ENCODE data around the gene RPS18. TPM values are rescaled to one million over a fixed set of nuclear protein-coding genes. Genes with fewer than 3 reads are reported as not detected.

The RPS18 gene
- total and polyA plus RNA-seq, 2 of the 13 experiments (the other 11 are each of a cell fraction or from before 2014, with no cell fraction given): 3,896 to 5,806 TPM

DNA sequence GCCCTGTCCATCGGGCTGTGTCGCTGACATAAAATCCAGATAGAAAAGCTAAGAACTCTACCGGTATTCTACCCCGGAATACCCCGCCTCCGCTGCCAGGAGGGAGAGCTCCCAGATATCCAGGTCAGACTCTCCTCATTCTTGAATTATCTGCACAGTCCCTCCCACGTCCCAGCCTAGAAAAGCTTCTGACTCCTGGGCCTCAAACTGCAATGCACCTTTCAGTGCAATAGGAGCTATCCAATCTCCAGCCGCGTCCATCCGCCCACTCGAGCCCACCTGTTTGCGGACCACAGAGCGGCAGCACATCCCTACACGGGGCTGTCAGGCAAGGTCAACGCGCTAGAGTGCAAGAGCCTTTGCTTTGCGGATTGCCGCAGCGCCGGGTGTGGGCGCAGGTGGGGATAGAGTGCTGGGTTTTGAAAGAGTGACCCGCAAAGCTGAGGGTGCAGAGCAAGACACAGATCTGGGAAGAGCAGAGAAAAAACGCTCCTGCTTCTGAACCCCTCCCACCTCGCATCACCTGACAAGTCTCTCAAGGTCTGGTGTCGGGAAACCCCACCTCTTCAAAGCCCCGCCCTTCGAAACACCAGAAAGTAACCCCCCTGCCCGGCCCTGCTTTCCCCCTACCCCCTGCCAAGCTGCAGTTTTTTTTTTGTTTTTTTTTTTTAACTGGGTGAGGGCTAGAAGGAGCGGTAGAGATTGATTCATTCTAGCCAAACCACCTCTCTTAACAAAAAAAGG, 40.7 kb downstream of the RPS18 start (continued):
- TF ChIP-seq MAZ (IDR thresholded peaks at IDR 0.05; ENCODE audit: borderline replicate concordance, low read depth, low read length): peak; percentile 54
- peak; percentile 89 for TF ChIP-seq MAZ (CRISPR knock-in tag; IDR thresholded peaks at IDR 0.05; ENCODE audit: low read depth)
- peak; percentile 67; the same call in 1 of the 2 replicates for TF ChIP-seq GATAD2A (CRISPR knock-in tag; IDR thresholded peaks at IDR 0.05)
- TF ChIP-seq, protein P1, sequence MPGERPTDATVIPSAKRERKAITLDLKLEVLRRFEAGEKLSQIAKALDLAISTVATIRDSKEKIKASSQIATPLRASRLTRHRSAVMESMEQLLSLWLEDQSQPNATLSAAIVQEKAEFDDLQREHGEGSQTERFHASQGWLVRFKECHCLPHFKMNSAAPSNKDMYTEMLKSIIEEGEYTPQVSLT (CRISPR knock-in tag; IDR thresholded peaks at IDR 0.05; ENCODE audit: borderline replicate concordance, low read depth): no peak
- no peak for TF ChIP-seq MED8 (CRISPR knock-in tag; IDR thresholded peaks at IDR 0.05; ENCODE audit: insufficient replicate concordance)
- TF ChIP-seq, protein P2, sequence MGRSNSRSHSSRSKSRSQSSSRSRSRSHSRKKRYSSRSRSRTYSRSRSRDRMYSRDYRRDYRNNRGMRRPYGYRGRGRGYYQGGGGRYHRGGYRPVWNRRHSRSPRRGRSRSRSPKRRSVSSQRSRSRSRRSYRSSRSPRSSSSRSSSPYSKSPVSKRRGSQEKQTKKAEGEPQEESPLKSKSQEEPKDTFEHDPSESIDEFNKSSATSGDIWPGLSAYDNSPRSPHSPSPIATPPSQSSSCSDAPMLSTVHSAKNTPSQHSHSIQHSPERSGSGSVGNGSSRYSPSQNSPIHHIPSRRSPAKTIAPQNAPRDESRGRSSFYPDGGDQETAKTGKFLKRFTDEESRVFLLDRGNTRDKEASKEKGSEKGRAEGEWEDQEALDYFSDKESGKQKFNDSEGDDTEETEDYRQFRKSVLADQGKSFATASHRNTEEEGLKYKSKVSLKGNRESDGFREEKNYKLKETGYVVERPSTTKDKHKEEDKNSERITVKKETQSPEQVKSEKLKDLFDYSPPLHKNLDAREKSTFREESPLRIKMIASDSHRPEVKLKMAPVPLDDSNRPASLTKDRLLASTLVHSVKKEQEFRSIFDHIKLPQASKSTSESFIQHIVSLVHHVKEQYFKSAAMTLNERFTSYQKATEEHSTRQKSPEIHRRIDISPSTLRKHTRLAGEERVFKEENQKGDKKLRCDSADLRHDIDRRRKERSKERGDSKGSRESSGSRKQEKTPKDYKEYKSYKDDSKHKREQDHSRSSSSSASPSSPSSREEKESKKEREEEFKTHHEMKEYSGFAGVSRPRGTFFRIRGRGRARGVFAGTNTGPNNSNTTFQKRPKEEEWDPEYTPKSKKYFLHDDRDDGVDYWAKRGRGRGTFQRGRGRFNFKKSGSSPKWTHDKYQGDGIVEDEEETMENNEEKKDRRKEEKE (IDR thresholded peaks at IDR 0.05): no peak
- TF ChIP-seq, protein P3, sequence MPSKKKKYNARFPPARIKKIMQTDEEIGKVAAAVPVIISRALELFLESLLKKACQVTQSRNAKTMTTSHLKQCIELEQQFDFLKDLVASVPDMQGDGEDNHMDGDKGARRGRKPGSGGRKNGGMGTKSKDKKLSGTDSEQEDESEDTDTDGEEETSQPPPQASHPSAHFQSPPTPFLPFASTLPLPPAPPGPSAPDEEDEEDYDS (CRISPR knock-in tag; IDR thresholded peaks at IDR 0.05): peak; percentile 41; the same call in 1 of the 2 replicates
- TF ChIP-seq ZNF749 (CRISPR knock-in tag; IDR thresholded peaks at IDR 0.05; ENCODE audit: borderline replicate concordance): peak; percentile 53; the same call in 1 of the 2 replicates
- TF ChIP-seq HNF4A (CRISPR knock-in tag; IDR thresholded peaks at IDR 0.05): peak; percentile 34; the same call in 1 of the 2 replicates
- no peak for TF ChIP-seq ZNF761 (CRISPR knock-in tag; conservative IDR thresholded peaks at IDR 0.05)
- TF ChIP-seq, protein P4, sequence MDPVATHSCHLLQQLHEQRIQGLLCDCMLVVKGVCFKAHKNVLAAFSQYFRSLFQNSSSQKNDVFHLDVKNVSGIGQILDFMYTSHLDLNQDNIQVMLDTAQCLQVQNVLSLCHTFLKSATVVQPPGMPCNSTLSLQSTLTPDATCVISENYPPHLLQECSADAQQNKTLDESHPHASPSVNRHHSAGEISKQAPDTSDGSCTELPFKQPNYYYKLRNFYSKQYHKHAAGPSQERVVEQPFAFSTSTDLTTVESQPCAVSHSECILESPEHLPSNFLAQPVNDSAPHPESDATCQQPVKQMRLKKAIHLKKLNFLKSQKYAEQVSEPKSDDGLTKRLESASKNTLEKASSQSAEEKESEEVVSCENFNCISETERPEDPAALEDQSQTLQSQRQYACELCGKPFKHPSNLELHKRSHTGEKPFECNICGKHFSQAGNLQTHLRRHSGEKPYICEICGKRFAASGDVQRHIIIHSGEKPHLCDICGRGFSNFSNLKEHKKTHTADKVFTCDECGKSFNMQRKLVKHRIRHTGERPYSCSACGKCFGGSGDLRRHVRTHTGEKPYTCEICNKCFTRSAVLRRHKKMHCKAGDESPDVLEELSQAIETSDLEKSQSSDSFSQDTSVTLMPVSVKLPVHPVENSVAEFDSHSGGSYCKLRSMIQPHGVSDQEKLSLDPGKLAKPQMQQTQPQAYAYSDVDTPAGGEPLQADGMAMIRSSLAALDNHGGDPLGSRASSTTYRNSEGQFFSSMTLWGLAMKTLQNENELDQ (CRISPR knock-in tag; IDR thresholded peaks at IDR 0.05; ENCODE audit: borderline replicate concordance): peak; percentile 17; the same call in 1 of the 2 replicates
- TF ChIP-seq TOPORS (CRISPR knock-in tag; IDR thresholded peaks at IDR 0.05): no peak
- TF ChIP-seq, protein P5, sequence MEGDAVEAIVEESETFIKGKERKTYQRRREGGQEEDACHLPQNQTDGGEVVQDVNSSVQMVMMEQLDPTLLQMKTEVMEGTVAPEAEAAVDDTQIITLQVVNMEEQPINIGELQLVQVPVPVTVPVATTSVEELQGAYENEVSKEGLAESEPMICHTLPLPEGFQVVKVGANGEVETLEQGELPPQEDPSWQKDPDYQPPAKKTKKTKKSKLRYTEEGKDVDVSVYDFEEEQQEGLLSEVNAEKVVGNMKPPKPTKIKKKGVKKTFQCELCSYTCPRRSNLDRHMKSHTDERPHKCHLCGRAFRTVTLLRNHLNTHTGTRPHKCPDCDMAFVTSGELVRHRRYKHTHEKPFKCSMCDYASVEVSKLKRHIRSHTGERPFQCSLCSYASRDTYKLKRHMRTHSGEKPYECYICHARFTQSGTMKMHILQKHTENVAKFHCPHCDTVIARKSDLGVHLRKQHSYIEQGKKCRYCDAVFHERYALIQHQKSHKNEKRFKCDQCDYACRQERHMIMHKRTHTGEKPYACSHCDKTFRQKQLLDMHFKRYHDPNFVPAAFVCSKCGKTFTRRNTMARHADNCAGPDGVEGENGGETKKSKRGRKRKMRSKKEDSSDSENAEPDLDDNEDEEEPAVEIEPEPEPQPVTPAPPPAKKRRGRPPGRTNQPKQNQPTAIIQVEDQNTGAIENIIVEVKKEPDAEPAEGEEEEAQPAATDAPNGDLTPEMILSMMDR (CRISPR knock-in tag; IDR thresholded peaks at IDR 0.05): peak; percentile 63
- TF ChIP-seq NCOA2 (CRISPR knock-in tag; IDR thresholded peaks at IDR 0.05): peak; percentile 16; the same call in 1 of the 2 replicates
- TF ChIP-seq, protein P6, sequence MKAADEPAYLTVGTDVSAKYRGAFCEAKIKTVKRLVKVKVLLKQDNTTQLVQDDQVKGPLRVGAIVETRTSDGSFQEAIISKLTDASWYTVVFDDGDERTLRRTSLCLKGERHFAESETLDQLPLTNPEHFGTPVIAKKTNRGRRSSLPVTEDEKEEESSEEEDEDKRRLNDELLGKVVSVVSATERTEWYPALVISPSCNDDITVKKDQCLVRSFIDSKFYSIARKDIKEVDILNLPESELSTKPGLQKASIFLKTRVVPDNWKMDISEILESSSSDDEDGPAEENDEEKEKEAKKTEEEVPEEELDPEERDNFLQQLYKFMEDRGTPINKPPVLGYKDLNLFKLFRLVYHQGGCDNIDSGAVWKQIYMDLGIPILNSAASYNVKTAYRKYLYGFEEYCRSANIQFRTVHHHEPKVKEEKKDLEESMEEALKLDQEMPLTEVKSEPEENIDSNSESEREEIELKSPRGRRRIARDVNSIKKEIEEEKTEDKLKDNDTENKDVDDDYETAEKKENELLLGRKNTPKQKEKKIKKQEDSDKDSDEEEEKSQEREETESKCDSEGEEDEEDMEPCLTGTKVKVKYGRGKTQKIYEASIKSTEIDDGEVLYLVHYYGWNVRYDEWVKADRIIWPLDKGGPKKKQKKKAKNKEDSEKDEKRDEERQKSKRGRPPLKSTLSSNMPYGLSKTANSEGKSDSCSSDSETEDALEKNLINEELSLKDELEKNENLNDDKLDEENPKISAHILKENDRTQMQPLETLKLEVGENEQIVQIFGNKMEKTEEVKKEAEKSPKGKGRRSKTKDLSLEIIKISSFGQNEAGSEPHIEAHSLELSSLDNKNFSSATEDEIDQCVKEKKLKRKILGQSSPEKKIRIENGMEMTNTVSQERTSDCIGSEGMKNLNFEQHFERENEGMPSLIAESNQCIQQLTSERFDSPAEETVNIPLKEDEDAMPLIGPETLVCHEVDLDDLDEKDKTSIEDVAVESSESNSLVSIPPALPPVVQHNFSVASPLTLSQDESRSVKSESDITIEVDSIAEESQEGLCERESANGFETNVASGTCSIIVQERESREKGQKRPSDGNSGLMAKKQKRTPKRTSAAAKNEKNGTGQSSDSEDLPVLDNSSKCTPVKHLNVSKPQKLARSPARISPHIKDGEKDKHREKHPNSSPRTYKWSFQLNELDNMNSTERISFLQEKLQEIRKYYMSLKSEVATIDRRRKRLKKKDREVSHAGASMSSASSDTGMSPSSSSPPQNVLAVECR (CRISPR knock-in tag; IDR thresholded peaks at IDR 0.05; ENCODE audit: borderline replicate concordance): peak; percentile 66; the same call in 1 of the 2 replicates

All from HepG2 (cell line).